Activated CD8-positive, alpha-beta memory T cell treated with anti-CD3 and anti-CD28 coated beads, Interleukin-2, amount 50 U/mL, for 1 hour (primary cell): ENCODE data around the gene TRIM26.

Experiments used
- DNase-seq: peaks from one replicate; pipeline ENCODE4 v3.0.0-alpha.2; 2020; ENCODE audit errors: extremely low read depth

Gene TRIM26

GRCh38 chr6:30207619-30208295 lies 5.4 kb downstream of the TRIM26 start:
- no peak for DNase-seq

- no peak for DNase-seq
Observed at GRCh38 chr6:30206799-30207618, 6.2 kb downstream of the TRIM26 start.

DNA sequence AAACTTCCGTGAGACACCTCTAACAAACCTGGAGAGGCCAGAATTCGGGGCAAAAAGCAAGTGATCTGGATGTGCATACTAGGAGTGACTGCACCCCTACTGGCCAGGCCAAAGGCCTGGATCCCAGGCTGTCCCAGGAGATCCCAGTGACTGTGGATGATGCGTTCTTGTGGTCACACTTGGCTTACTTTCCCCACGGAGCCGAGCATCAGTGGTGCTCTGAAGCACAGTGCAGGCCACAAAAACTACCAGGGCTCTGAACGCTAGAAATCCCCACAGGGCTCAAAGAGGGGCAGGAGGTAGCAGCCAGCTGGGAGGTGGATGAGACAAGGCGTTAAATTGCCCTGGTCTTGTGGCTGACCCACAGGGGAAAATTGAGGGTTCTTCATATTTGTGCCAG lies 7.1 kb downstream of the TRIM26 start:
- no peak for DNase-seq

DNA sequence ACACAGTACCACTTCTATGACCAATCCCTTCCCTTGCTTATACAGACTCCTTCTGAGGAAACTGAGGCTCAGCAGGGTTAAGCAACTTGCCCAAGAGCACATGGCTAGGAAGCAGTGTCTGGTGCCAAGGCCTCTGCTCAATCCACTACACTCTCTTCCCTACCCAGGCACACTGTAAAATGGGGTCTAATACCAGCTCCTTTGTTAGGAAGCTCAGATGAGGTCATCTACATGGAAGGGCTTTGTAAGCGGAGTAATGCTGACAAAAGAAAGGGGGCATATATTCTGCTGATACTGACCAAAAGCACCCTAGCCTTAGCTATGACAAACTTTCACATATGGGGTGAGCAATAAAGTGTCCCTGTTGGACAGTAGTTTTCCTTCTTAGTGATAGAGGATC lies 9.1 kb downstream of the TRIM26 start:
- DNase-seq, result no peak

DNA sequence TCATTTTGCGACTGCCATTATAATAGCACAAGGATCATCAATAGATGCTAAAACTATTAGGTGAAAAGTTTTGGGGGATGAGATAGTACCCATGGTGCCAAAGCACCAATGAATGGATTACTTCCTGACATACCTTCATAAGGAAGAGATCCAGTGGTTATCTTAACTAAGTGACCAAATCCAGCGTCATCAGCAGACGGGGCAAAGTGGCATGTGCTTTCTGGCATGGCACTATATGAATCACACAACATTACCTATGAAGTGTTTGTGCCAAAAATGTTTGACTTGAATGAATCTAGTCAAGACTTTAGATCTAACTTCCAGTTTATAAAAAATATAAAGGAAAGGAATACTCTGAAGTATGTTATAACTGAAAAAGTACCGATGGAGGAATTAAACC lies 10.8 kb downstream of the TRIM26 start:
- DNase-seq, result no peak

DNA sequence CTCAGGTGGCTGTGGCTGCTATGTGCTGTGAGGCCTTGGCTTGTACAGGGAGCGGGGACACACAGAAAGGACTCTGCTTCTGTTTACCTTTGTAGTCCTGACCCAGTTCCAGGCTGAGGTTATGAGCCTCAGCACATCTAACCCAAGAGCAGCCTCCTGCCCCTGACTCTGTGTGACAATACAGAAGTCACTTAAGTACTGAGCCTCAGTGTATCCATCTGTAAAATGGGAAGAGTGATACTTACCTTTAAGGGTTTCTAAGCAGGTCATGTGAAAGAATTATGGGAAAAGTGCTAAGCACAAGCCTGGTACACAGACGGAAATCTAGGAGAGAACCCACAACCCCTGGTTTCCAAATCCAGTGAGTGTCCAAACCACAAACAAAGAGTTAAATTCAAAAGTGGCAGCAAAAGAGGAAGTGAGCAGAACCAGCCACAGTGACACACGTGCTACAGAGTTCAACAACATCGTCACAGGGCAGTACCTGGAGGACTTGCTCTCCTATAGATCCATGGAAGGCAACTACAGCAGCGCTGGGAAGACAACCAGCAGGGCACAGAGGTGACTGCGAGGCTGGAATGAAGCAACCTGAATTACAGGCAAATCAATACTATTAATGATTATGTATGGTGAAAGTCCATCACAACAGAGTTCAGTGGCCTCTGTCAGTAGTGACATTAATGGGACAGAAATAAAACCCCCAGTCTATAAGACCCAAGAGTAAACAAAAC lies 12.5 kb downstream of the TRIM26 start:
- no peak for DNase-seq

DNA sequence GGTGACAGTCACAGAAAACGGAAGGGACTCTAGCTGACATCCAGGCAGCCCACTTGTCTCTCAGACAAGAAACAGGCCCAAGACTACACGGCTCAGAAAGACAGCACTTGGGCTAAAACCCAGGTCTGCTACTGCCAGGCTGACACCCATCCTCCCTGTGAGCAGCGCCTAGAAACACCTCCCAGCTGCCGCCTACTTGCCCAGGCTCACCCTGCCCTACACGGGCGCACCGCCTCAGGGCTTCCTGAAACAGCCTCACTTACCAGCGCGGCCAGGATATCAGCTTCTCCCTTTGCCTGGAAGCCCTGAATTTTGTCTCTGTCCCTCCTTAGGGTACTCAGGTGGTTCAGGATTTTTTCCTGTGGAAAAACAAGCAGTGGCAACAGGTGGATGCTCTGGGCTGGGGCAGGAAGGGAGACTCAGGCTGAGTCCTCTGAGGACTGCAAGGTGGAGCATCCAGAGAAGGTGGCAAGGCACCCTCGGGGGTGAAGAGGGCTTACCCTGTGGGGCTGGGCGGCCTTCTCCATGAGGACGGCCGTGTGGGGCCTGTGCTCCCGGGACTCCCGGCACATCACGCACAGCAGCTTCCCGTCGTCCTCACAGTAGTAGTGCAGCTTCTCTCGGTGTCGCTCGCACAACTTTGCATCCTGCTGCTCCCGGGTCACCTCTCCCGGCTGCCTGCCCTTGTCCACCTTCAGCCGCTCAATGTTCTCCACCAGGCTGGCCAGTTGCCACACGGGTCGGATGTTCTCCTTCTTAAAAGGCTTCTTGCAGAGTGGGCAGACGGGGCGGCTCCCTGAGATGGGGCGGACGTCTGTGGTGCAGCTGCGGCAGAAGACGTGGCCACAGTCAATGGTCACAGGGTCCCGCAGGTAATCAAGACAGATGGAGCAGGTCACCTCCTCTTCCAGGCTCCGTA lies 14.8 kb downstream of the TRIM26 start:
- DNase-seq, result no peak

DNA sequence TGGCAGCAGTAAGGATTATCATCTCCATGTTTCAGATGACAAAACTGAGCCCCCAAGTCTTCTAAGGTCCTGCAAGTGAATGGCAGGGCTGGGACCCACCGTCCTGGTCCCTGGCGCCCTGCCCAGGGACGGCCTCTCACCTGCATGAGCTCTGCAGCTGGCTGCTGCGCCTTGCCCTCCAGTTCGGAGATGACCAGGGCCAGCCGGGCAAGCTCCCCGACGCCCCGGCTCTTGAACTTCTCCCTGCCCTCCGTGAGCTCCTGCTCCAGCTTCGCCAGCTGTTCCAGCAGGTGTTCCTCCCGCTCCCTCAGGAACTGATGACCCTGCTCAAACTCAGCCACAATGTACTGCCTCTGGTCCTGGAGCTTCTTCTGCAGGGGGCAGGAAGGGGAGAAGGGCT lies 16.8 kb downstream of the TRIM26 start:
- DNase-seq, result no peak

GRCh38 chr6:30195951-30196350 lies 17.3 kb downstream of the TRIM26 start:
- DNase-seq, result no peak

DNA sequence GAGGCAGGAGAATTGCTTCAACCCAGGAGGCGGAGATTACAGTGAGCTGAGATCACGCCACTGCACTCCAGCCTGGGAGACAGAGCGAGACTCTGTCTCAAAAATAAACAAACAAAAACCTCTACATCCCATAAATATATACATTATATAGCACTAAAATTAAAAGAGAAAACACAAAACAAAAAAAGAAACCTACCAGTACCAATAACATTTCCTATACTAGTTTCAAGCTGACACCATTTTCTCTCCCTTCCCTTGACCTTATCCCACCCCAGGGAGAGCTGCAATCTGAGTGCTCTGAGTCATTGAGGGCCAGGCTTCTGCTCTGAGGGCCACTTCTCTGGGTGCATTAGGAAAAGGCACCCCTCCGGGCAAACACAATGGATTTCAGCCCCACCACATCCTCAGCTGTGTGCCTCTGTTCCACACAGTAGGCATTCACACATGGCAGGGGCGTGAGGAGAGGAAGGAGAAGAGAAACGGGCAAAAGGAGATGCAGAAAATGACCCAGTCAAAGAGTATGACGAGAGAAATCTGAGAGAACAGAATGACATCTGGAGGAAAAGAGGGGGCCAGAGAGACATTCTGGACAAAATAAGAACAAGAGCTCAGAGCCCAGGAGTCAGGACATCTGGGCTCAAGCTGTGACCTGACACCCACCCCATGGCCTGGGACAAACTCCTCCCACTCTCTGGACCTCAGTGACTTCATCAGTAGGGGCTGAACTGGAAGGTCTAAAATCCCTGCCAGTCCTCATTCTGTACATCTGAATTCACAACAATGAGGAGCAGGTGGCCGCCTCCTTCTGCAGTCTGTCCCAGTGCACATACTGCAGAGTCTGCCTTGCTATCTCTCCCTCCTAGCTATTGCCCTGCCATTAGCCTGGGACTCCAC lies 18.2 kb downstream of the TRIM26 start:
- DNase-seq, result no peak

GRCh38 chr6:30192076-30192475 lies 21.1 kb downstream of the TRIM26 start:
- DNase-seq, result no peak

DNA sequence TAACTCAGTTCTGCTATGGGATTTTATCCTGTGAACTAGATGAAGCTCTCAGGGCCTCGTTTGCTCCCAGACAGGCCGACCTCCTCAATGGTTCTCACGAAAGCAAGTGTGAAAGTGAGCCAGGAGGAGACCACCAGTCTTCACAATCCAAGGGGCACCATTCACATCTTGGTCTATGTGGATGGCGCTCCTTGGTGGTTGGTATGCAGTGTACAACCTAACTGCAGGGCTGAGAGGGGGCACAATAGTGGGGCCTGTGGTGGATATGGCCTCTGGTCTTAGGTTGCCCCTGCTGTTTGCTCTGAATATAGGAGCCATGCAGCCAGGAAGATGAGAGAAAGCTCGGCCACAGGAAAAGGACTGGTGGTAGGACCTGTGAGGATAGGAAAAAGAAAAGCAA lies 24.7 kb downstream of the TRIM26 start:
- no peak for DNase-seq

- no peak for DNase-seq
Observed at GRCh38 chr6:30185846-30186484, 27.2 kb downstream of the TRIM26 start.

DNA sequence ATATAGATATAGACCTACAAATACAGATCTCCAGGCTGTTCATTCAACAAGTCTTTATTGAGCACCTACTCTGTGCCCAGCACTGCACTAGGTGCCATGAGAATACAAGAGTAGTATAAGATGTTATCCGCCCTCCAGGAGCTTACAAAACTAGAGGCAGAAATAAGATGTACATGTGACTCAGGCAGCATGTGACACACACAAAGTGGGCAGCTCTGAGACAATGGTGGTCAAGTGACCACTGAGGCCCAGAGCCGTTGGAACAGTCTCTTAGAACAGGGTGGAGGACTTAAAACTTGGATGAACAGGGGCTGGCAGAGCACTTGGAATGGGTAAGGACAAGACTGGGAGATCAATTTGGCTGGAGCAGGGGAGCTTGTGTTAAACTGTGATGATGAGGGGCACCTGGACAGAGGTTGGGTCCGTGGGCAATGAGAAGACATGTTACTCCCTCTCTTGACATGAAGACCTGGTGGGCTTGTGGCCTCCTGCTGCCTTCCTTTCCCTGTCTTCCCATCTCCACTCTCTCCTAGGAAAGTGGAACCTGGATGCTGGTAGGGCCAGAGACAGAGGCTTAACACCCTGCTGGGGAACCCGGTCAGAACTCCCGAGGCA lies 28.7 kb downstream of the TRIM26 start:
- no peak for DNase-seq

- no peak for DNase-seq
Observed at GRCh38 chr6:30180145-30180544, 33.1 kb downstream of the TRIM26 start.

DNA sequence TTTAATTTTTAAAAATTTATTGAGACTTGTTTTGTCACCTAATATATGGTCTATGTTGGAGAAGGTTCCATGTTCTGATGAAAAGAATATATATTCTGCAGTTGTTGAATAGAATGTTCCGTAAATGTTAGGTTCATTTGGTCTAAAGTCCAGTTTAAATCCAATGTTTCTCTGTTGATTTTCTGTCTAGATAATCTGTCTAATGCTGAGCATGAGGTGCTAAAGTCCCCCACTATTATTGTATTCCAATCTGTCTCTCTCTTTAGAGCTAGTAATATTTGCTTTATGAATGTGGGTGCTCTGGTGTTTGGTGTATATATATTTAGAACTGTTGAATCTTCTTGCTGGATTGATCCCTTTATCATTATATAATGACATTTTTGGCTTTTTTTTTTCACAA lies 34.4 kb downstream of the TRIM26 start:
- DNase-seq, result no peak

- no peak for DNase-seq
Observed at GRCh38 chr6:30175765-30176164, 37.4 kb downstream of the TRIM26 start.

DNA sequence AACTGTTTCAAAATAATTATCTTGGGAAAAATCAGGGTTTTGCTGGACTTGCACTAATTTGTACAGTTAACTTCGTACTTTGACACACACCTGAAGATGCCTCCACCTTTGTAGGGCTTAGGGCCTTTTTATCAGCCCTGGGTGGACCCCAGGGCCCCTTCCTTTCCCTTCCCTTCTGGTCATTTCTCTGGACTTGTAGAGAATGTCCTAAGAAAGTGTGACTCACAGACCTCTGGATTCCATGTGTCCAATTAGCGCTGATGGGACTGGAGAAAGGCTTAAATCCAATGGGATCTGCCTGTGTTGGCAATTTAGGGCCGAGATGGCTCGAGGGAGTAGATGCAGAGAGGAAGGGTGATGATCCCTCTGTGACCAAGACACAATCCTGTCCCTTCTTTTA lies 40.5 kb downstream of the TRIM26 start:
- no peak for DNase-seq

GRCh38 chr6:30171677-30172471 lies 41.3 kb downstream of the TRIM26 start:
- no peak for DNase-seq
